Fibroblast of villous mesenchyme (primary cell): ENCODE data around the gene OR1B1. TPM values are rescaled to one million over a fixed set of nuclear protein-coding genes. Genes with fewer than 3 reads are reported as not detected.
A peak's percentile ranks its signal among the peaks of the same experiment; 100 is the strongest.
"Not testable (repeated sequence)": the region's sequence is repeated elsewhere in the genome, so short reads cannot be mapped to it uniquely, and the experiment has no call there.

Experiments used
- DNase-seq: peaks from one replicate; pipeline ENCODE4 v3.0.0-alpha.2; 2010; ENCODE audit warnings: low read depth
- H3K4me3 ChIP-seq: 2 replicates; pipeline ENCODE4 v1.5.1; 2011; ENCODE audit warnings: low read depth, mild to moderate bottlenecking, low read length
- total RNA-seq: library from RNA; depleted of rRNA; stranded (reverse); fragments of >200 nt; gene quantifications from 2 replicates; pipeline ENCODE4 v1.2.3, GENCODE V29; 2012
- TF ChIP-seq, protein P1 (sequence below): IDR thresholded peaks from 2 replicates; pipeline ENCODE4 v1.5.1; 2012; ENCODE audit warnings: low read depth, mild to moderate bottlenecking, low read length; ENCODE audit not compliant: insufficient read depth

Gene OR1B1
- total RNA-seq, 1 donor: not detected

- DNase-seq: no peak
- TF ChIP-seq, protein P1, sequence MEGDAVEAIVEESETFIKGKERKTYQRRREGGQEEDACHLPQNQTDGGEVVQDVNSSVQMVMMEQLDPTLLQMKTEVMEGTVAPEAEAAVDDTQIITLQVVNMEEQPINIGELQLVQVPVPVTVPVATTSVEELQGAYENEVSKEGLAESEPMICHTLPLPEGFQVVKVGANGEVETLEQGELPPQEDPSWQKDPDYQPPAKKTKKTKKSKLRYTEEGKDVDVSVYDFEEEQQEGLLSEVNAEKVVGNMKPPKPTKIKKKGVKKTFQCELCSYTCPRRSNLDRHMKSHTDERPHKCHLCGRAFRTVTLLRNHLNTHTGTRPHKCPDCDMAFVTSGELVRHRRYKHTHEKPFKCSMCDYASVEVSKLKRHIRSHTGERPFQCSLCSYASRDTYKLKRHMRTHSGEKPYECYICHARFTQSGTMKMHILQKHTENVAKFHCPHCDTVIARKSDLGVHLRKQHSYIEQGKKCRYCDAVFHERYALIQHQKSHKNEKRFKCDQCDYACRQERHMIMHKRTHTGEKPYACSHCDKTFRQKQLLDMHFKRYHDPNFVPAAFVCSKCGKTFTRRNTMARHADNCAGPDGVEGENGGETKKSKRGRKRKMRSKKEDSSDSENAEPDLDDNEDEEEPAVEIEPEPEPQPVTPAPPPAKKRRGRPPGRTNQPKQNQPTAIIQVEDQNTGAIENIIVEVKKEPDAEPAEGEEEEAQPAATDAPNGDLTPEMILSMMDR: no peak
- no peak overlapping the region for H3K4me3 ChIP-seq
Observed at GRCh38 chr9:122619996-122620395, 37.4 kb downstream of the OR1B1 start.

DNA sequence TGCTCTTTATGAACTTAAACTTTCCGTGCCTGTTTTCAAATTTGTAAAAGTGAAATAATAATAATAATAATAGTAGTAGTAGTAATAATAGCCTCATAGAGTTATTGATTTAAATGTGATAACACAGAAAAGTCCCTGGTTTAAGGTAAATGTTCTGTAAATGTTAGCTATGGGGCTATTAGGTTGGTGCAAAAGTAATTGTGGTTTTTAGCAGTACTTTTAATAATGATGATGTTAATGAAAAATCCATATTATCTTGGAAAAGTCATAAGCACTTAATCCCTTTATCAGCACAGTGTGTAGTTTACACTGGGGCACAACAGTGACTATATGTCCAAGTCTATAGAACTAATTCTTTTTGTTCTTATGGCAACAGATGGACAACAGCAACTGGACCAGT is 43.1 kb downstream of the OR1B1 start, which contains the start of gene OR1Q1:
Gene OR1Q1 (plus strand): TSS at position 377 of the 400 bp plus-strand sequence. CDS start 0 bp downstream, at position 377.
- no peak for DNase-seq
- TF ChIP-seq, protein P1: no peak

DNA sequence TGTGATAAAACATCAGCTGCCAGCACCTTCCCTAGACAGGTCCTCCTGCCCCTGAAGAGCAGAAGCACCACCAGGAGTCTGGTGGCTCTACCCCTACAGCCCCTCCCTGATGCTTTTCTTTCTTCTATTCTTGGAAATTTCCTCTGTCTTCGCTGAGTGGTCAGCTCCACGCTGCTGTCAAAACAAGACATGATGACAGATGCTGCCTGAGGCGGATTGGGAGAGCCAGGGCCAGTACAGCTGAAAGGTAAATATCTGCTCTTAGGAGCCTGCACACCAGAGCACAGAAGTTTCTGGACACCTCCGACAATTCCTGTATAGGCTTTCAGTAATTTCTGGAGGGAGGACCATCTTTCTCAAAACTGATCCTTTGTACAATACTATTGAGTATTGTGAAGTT is 47.6 kb downstream of the OR1B1 start:
- no peak overlapping the region for H3K4me3 ChIP-seq
- TF ChIP-seq, protein P1: no peak
- no peak for DNase-seq

More for the DNA sequence above, 43.1 kb downstream of the OR1B1 start, which contains the start of gene OR1Q1:
- no peak within 1 kb of the TSS for H3K4me3 ChIP-seq

DNA sequence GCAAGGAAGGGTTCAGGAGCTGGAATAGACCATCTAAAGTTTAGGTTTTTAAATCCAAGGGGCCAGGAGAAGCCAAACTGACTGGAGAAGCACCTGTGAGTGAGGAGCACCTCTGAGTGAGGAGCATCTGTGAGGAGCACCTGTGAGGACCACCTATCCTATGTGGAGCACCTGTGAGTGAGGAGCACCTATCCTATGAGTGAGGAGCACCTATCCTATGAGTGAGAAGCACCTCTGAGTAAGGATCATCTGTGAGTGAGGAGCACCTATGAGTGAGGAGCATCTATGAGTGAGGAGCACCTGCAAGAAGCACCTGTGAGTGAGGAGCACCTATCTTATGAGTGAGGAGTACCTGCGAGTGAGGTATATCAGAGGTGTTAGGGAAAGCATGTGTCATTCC is 50.8 kb downstream of the OR1B1 start:
- no peak overlapping the region for H3K4me3 ChIP-seq
- TF ChIP-seq, protein P1: no peak
- DNase-seq: no peak

DNA sequence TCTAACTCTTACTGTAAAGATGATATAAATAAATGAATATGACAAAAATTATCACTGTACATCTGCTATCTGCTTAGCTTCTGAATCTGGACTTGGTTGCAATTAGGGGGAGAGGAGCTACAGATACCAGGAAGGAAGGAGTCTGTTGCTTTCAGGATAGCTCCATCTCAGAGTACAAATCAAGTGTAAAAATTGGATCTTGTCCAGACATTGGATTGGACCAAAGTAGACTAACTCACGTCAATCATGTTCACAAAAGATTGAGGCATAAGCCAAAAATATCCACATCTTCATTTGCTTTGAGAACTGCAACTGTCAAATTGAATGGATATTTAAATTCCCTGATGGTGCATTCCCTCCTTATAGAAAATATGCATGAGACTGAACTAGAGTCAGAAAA is 51.7 kb downstream of the OR1B1 start:
- H3K4me3 ChIP-seq: no peak overlapping the region
- TF ChIP-seq, protein P1: no peak
- no peak for DNase-seq

DNA sequence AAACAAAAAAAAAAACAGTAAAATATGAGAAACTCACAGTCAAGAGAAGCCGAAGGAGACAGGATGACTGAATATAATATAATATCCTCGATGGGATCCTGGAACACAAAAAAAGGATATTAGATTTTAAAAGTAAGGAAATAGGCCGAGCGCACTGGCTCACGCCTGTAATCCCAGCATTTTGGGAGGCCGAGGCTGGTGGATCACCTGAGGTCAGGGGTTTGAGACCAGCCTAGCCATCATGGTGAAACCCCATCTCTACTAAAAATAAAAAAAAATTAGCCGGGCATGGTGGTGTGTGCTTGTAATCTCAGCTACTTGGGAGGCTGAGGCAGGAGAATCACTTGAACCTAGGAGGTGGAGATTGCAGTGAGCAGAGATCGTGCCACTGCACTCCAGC is 74.1 kb downstream of the OR1B1 start, which contains the start of gene OR1L8:
Gene OR1L8 (minus strand): TSS at position 101 of the 400 bp plus-strand sequence. CDS start 14,907 bp downstream, outside the sequence.
- H3K4me3 ChIP-seq, DNase-seq: not testable (repeated sequence)

- TF ChIP-seq, protein P1: no peak
Observed at GRCh38 chr9:122580360-122580759, 77.1 kb downstream of the OR1B1 start.

More at GRCh38 chr9:122580360-122580759, 77.1 kb downstream of the OR1B1 start:
- DNase-seq: peak; percentile 44
- no peak overlapping the region for H3K4me3 ChIP-seq
